ENCODE results near the gene PLCB4.

DNA sequence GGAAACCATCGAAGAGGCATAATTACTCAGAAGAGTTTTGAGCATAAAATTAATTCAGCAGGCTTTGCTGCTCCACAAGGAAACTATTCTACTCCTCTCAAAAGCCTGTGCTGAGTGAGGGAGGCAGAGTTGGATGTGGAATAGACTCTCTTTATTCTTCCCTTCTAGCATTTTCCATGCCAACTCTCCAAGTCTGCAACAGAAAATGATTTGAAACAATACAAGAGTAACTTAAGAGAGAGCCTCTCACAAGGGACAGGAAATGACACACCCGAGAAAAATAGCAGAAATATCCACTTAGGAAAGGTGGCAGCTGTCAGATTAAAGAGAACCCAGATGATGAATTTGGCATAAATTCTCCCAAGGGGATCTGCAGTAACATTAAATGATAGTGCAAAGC is 419.2 kb downstream of the PLCB4 start:
- TF ChIP-seq, protein P1, sequence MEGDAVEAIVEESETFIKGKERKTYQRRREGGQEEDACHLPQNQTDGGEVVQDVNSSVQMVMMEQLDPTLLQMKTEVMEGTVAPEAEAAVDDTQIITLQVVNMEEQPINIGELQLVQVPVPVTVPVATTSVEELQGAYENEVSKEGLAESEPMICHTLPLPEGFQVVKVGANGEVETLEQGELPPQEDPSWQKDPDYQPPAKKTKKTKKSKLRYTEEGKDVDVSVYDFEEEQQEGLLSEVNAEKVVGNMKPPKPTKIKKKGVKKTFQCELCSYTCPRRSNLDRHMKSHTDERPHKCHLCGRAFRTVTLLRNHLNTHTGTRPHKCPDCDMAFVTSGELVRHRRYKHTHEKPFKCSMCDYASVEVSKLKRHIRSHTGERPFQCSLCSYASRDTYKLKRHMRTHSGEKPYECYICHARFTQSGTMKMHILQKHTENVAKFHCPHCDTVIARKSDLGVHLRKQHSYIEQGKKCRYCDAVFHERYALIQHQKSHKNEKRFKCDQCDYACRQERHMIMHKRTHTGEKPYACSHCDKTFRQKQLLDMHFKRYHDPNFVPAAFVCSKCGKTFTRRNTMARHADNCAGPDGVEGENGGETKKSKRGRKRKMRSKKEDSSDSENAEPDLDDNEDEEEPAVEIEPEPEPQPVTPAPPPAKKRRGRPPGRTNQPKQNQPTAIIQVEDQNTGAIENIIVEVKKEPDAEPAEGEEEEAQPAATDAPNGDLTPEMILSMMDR (IDR thresholded peaks at IDR 0.05): no peak
- no peak for TF ChIP-seq ESRRA (CRISPR knock-in tag; IDR thresholded peaks at IDR 0.05; ENCODE audit: borderline replicate concordance)
- TF ChIP-seq, protein P2, sequence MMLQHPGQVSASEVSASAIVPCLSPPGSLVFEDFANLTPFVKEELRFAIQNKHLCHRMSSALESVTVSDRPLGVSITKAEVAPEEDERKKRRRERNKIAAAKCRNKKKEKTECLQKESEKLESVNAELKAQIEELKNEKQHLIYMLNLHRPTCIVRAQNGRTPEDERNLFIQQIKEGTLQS (CRISPR knock-in tag; conservative IDR thresholded peaks at IDR 0.05): no peak
- no peak for TF ChIP-seq TCF7 (CRISPR knock-in tag; IDR thresholded peaks at IDR 0.05; ENCODE audit: low read depth)
- TF ChIP-seq, protein P3, sequence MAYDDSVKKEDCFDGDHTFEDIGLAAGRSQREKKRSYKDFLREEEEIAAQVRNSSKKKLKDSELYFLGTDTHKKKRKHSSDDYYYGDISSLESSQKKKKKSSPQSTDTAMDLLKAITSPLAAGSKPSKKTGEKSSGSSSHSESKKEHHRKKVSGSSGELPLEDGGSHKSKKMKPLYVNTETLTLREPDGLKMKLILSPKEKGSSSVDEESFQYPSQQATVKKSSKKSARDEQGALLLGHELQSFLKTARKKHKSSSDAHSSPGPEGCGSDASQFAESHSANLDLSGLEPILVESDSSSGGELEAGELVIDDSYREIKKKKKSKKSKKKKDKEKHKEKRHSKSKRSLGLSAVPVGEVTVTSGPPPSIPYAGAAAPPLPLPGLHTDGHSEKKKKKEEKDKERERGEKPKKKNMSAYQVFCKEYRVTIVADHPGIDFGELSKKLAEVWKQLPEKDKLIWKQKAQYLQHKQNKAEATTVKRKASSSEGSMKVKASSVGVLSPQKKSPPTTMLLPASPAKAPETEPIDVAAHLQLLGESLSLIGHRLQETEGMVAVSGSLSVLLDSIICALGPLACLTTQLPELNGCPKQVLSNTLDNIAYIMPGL (CRISPR knock-in tag; IDR thresholded peaks at IDR 0.05): no peak
- TF ChIP-seq, protein P4, sequence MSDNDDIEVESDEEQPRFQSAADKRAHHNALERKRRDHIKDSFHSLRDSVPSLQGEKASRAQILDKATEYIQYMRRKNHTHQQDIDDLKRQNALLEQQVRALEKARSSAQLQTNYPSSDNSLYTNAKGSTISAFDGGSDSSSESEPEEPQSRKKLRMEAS (CRISPR knock-in tag; IDR thresholded peaks at IDR 0.05): no peak
- TF ChIP-seq CREB1 (CRISPR knock-in tag; IDR thresholded peaks at IDR 0.05): no peak

Data from WTC11 (cell line).